Loucy (cell line): ENCODE data around the gene PRM2.

Experiments
- H2AFZ ChIP-seq: fragments of 200-600 bp; sonication (generic); 2 replicates; pipeline ENCODE4 v1.6.0; 2016; ENCODE audit warnings: antibody characterized with exemption, mild to moderate bottlenecking, low read length, moderate library complexity
- H3F3A ChIP-seq: fragments of 200-600 bp; 2 replicates; pipeline ENCODE4 v1.6.0; 2016; ENCODE audit warnings: antibody characterized with exemption, low read depth, mild to moderate bottlenecking
- H3K27me3 ChIP-seq: fragments of 200-600 bp; sonication (generic); 2 replicates; pipeline ENCODE4 v1.6.1; 2014; ENCODE audit warnings: low read length, mild to moderate bottlenecking; ENCODE audit not compliant: insufficient read depth, poor library complexity, severe bottlenecking
- H3K36me3 ChIP-seq: fragments of 200-600 bp; sonication (generic); 2 replicates; pipeline ENCODE4 v1.6.1; 2016; ENCODE audit warnings: low read length; ENCODE audit not compliant: insufficient read depth
- H3K4me1 ChIP-seq: fragments of 200-600 bp; sonication (generic); 2 replicates; pipeline ENCODE4 v1.5.1; 2014; ENCODE audit warnings: low read length, mild to moderate bottlenecking; ENCODE audit not compliant: insufficient read depth, poor library complexity, severe bottlenecking
- H3K4me2 ChIP-seq: fragments of 200-600 bp; sonication (generic); 2 replicates; pipeline ENCODE4 v1.6.0; 2014; ENCODE audit warnings: antibody characterized with exemption, low read length, low read depth, mild to moderate bottlenecking; ENCODE audit not compliant: poor library complexity, severe bottlenecking
- H3K4me3 ChIP-seq: fragments of 200-600 bp; sonication (generic); 2 replicates; pipeline ENCODE4 v1.5.1; 2014; ENCODE audit warnings: low read length, mild to moderate bottlenecking, mixed read lengths; ENCODE audit not compliant: poor library complexity, severe bottlenecking
- H3K79me2 ChIP-seq: fragments of 200-600 bp; sonication (generic); 2 replicates; pipeline ENCODE4 v1.6.1; 2014; ENCODE audit warnings: low read length; ENCODE audit not compliant: insufficient read depth
- H3K9ac ChIP-seq: fragments of 200-600 bp; sonication (generic); 2 replicates; pipeline ENCODE4 v1.6.0; 2014; ENCODE audit warnings: mild to moderate bottlenecking, low read depth, low read length, moderate library complexity; ENCODE audit not compliant: poor library complexity, severe bottlenecking
- H3K9me2 ChIP-seq: fragments of 200-600 bp; sonication (generic); replicated peaks from 2 replicates; pipeline ENCODE4 v1.6.1; 2016; ENCODE audit warnings: low read depth, low read length, mixed read lengths
- H3K9me3 ChIP-seq: fragments of 200-600 bp; sonication (generic); 2 replicates; pipeline ENCODE4 v1.6.1; 2014; ENCODE audit warnings: mild to moderate bottlenecking, antibody characterized with exemption, low read length, low read depth; ENCODE audit not compliant: insufficient read depth
- H4K20me1 ChIP-seq: fragments of 200-600 bp; sonication (generic); 2 replicates; pipeline ENCODE4 v1.6.0; 2014; ENCODE audit warnings: antibody characterized with exemption, low read length, mild to moderate bottlenecking; ENCODE audit not compliant: insufficient read depth, poor library complexity, severe bottlenecking
- CTCF ChIP-seq: fragments of 200-600 bp; sonication (generic); conservative IDR thresholded peaks from 2 replicates; pipeline ENCODE4 v1.5.1; 2014; ENCODE audit warnings: mild to moderate bottlenecking, antibody characterized with exemption, low read length
- EZH2phosphoT487 ChIP-seq: fragments of 200-600 bp; IDR thresholded peaks from 2 replicates; pipeline ENCODE4 v1.6.1; 2018; ENCODE audit warnings: antibody characterized with exemption, mild to moderate bottlenecking, moderate library complexity, borderline replicate concordance

Gene PRM2

GRCh38 chr16:11260596-11260966 lies 15.7 kb downstream of the PRM2 start:
- no peak for TF ChIP-seq EZH2phosphoT487
- TF ChIP-seq CTCF: no peak
- no peaks in the 10 kb centered on the region for H3K36me3 ChIP-seq
- no peaks in the 10 kb centered on the region for H3K27me3 ChIP-seq
- H3F3A ChIP-seq: no peaks in the 10 kb centered on the region
- H3K4me3 ChIP-seq: no peak overlapping the region
- H3K9me3 ChIP-seq: no peaks in the 10 kb centered on the region
- no peaks in the 10 kb centered on the region for H3K4me1 ChIP-seq
- H3K9me2 ChIP-seq: no peaks in the 10 kb centered on the region
- no peak overlapping the region for H3K4me2 ChIP-seq
- no peaks in the 10 kb centered on the region for H4K20me1 ChIP-seq
- H3K79me2 ChIP-seq: no peaks in the 10 kb centered on the region
- H2AFZ ChIP-seq: no peak overlapping the region
- H3K9ac ChIP-seq: no peak overlapping the region

GRCh38 chr16:11259655-11260595 lies 16.4 kb downstream of the PRM2 start:
- Histone ChIP-seq H3K9me3 (no peaks in the 10 kb centered on the region), H3K36me3 (no peaks in the 10 kb centered on the region), H4K20me1 (no peaks in the 10 kb centered on the region), H3K9me2 (no peaks in the 10 kb centered on the region), H3K9ac (no peak overlapping the region), H2AFZ (no peak overlapping the region), H3K4me2 (no peak overlapping the region), H3K4me1 (no peaks in the 10 kb centered on the region), H3F3A (no peaks in the 10 kb centered on the region), H3K79me2 (peaks cover 5% of the 10 kb centered on the region), H3K27me3 (no peaks in the 10 kb centered on the region), H3K4me3 (no peak overlapping the region)
- TF ChIP-seq EZH2phosphoT487 (no peak), CTCF (no peak)

- H2AFZ ChIP-seq: no peak overlapping the region
- H3K4me1 ChIP-seq: peaks cover 8% of the 10 kb centered on the region
- peaks cover 4% of the 10 kb centered on the region for H4K20me1 ChIP-seq
- no peak overlapping the region for H3K9ac ChIP-seq
- H3K9me3 ChIP-seq: no peaks in the 10 kb centered on the region
- H3K9me2 ChIP-seq: no peaks in the 10 kb centered on the region
- H3F3A ChIP-seq: no peaks in the 10 kb centered on the region
- peak overlapping the region; percentile 20 for H3K4me2 ChIP-seq
- no peaks in the 10 kb centered on the region for H3K36me3 ChIP-seq
- H3K4me3 ChIP-seq: no peak overlapping the region
- H3K27me3 ChIP-seq: no peaks in the 10 kb centered on the region
- H3K79me2 ChIP-seq: peaks cover 15% of the 10 kb centered on the region
- TF ChIP-seq CTCF (no peak), EZH2phosphoT487 (no peak)
Measured at GRCh38 chr16:11258553-11259492, 17.5 kb downstream of the PRM2 start.
